ENCODE data around the gene LTBP4.
"Not testable (repeated sequence)": the region's sequence is repeated elsewhere in the genome, so short reads cannot be mapped to it uniquely, and the experiment has no call there.

Gene LTBP4

GRCh38 chr19:40601134-40601974 lies at the start of gene LTBP4:
Gene LTBP4, plus strand, starts transcription at chr19:40601369. Its CDS starts 19 bp downstream, at chr19:40601388.
- DNase-seq (ENCODE audit: low read depth in 2 of 2) = no peak

DNA sequence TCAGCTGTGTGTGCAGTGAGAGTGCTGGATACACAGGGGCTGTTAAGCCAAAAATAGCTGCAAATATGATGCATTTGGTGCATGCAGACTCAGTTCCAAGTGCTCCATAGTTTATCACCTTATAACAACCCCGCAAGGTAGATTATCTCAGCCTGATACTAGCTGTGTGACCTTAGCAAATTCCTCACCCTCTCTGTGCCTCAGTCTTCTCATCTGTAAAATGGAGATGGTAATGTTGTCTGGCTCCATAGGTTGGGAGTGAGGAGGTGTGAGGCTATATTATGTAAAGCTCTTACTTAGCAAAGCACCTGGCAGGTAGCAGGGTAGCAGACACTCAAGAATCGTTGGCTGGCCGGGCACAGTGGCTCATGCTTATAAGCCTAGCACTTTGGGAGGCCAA lies 48.3 kb upstream of the LTBP4 start:
- DNase-seq (ENCODE audit: low read depth in 2 of 2) = no peak

DNA sequence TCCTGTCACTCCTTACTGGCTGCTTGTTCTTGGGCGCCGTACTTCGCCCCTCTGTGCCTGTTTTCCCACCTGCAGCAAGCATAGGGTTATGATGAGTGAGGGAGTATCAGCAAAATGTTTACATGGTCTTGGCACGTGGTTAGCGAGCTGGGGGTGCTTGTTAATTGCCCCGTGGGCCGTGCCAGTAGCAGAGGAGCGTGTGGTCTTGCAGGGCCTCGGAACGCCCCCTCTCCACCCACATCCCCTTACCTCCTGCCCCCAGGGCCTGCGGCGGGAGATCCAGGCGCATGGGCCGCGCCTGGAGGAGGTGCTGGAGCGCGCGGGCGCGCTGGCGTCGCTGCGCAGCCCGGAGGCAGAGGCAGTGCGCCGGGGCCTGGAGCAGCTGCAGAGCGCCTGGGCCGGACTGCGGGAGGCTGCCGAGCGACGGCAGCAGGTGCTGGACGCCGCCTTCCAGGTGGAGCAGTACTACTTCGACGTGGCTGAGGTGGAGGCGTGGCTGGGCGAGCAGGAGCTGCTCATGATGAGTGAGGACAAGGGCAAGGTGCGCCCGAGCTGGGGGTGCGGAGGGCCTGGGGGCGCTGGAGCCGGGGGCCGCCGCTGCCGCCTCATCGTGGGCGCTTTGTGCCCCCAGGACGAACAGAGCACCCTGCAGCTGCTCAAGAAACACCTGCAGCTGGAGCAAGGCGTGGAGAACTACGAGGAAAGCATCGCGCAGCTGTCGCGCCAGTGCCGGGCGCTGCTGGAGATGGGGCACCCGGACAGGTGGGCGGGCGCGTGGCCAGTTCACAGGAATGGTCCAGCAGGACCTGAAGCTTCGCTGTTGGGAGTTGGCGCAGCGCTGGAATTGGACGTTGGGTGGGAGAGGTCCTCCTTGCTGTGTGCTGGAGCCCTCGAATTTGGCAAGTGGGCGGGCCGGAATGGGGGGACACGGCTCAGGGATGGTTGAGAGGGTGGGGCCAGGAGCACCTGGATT lies 47.0 kb upstream of the LTBP4 start:
- no peak for DNase-seq (ENCODE audit: low read depth in 2 of 2)

DNA sequence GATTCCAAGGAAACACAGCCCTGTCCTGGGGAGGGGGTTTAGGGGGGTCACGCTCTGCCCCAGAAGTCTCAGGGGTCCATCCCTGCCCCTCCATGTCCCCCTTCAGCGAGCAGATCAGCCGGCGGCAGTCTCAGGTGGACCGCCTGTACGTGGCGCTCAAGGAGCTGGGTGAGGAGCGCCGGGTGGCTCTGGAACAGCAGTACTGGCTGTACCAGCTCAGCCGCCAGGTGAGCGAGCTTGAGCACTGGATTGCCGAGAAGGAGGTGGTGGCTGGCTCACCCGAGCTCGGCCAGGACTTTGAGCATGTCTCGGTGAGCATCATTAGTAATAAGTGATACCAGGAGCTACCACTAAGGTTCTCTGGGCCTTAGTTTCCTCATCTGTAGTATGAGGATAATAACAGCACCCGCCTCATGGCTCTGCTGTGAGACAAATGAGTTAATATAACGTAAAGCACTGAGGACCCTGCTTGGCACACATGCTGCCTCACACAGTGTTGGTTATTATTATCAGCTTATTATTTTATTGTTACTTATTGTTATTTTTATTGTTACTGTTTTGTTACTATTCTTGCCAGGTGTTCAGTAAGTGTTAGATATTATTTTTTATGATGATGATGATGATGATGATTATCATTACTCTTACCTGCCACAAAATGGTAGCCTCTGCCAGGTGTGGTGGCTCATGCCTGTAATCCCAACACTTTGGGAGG lies 45.0 kb upstream of the LTBP4 start:
- DNase-seq (ENCODE audit: low read depth in 2 of 2) = no peak

DNA sequence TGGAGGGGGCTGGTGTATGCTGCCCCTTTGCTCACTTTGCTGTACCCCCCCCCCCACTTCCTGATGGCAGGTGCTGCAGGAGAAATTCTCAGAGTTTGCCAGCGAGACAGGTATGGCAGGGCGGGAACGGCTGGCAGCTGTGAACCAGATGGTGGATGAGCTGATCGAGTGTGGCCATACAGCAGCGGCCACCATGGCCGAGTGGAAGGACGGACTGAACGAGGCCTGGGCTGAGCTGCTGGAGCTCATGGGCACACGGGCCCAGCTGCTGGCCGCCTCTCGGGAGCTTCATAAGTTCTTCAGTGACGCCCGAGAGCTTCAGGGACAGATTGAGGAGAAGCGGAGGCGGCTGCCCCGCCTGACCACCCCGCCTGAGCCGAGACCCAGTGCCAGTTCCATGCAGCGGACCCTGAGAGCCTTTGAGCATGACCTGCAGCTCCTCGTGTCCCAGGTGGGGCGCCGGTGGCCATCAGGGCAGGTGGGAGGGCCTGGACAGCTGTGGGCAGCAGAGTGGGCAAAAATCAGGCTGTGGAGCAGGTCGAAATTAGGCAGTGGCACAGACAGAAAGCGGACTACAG lies 44.1 kb upstream of the LTBP4 start:
- no peak for DNase-seq (ENCODE audit: low read depth in 2 of 2)

- DNase-seq (ENCODE audit: low read depth in 2 of 2) = no peak
Observed at GRCh38 chr19:40559394-40559793, 41.8 kb upstream of the LTBP4 start.

DNA sequence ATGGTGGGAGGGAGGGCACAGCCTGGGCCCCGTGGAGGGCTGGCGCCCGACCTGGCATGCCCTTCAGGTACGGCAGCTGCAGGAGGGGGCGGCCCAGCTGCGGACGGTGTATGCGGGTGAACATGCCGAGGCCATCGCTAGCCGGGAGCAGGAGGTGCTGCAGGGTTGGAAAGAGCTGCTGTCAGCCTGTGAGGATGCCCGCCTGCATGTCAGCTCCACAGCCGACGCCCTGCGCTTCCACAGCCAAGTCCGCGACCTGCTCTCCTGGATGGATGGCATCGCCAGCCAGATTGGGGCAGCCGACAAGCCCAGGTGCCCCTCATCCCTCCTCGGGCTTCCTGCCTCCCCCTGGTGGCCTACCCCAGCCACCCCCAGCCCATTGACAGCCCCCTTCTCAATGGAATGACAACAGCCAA lies 41.1 kb upstream of the LTBP4 start:
- DNase-seq (ENCODE audit: low read depth in 2 of 2) = no peak

- no peak for DNase-seq (ENCODE audit: low read depth in 2 of 2)
Observed at GRCh38 chr19:40561947-40562346, 39.2 kb upstream of the LTBP4 start.

GRCh38 chr19:40564535-40564934 lies 36.6 kb upstream of the LTBP4 start:
- DNase-seq (ENCODE audit: low read depth in 2 of 2) = not testable (repeated sequence)

DNA sequence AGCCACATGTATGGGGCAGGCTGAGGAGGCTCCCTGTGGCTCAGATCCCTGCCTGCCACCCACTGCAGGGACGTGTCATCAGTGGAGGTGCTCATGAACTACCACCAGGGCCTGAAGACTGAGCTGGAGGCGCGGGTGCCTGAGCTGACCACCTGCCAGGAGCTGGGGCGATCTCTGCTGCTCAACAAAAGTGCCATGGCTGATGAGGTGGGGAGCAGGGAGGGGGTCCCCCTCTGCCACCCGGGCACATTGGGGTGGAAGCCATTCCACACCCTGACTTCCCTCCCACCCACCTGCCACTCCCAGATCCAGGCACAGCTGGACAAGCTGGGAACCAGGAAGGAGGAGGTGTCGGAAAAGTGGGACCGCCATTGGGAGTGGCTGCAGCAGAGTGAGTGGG lies 35.8 kb upstream of the LTBP4 start:
- no peak for DNase-seq (ENCODE audit: low read depth in 2 of 2)

- DNase-seq (ENCODE audit: low read depth in 2 of 2) = no peak
Observed at GRCh38 chr19:40565910-40566495, 35.2 kb upstream of the LTBP4 start.

DNA sequence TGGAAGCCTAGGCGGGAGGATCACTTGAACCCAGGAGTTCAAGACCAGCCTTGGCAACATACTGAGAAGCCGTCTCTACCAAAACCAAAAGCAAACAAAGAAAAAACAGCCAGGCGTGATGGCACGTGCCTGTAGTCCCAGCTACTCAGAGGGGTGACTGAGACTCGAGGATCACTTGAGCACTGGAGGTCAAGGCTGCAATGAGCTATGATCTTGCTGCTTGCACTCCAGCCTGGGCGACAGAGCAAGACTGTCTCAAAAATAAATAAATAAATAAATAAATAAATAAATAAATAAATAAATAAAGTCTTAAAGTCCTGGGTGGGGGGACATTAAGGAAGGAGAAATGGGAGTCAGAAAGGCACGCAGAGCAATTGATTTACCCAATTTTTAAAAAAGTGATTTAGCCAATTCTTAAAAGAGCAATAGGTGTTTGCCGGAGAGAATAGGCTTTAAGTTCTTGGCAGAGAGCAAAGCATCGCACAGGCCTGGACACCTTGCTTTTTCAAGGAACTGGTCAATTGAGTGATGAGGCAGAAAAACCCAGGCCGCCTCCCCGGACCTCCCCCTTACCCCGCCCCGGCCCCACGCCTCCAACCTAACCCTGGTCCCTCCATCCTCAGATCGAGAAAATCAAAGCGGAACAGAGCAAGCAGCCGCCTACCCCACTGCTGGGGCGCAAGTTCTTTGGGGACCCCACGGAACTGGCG lies 34.0 kb upstream of the LTBP4 start:
- DNase-seq (ENCODE audit: low read depth in 2 of 2) = no peak

GRCh38 chr19:40567750-40568494 lies 33.2 kb upstream of the LTBP4 start:
- no peak for DNase-seq (ENCODE audit: low read depth in 2 of 2)

- DNase-seq (ENCODE audit: low read depth in 2 of 2) = peak; percentile 83 to 89
Observed at GRCh38 chr19:40570313-40571004, 30.7 kb upstream of the LTBP4 start.

DNA sequence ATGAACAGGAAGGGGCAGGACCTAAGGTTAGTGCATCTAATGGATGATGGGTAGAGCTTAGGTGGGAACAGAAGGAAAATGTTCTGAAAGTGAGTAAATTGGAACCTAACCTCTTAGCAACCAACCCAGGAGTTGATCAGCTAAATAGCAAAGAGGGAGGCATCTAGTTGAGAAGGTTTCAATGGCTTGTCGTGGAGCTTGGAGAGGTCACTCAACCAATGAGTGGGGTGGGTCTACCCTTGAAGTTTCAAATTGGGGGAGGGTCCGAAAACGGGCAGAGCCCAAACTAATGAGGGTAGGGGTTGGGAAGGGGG lies 30.2 kb upstream of the LTBP4 start:
- no peak for DNase-seq (ENCODE audit: low read depth in 2 of 2)

DNA sequence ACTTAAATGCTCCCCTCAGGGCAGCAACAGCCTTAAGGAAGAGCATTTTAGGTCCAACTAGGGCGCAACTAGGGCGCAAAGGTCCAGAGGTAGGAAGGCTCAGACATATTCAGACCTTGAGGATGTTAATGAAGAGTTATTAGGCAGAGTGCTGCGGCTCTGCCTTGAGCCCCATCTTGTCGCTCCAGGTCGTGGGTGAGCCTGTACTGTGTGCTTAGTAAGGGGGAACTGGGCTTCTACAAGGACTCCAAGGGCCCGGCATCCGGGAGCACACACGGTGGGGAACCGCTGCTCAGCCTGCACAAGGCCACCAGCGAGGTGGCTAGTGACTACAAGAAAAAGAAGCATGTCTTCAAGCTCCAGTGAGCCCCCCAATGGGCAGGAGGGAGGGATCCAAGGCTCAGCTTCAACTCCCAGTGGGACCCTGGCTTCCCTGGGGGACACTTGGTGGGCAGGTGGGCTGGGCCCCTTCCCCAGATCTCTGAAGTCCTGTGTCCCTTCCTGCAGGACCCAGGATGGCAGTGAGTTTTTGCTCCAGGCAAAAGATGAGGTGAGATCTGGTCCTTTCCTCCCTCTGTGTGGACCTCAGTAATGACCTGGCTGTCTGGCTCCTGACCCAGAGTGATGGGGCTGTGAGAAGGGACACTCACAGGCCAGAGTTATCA lies 29.2 kb upstream of the LTBP4 start:
- DNase-seq (ENCODE audit: low read depth in 2 of 2) = no peak

- no peak for DNase-seq (ENCODE audit: low read depth in 2 of 2)
Observed at GRCh38 chr19:40575326-40575725, 25.8 kb upstream of the LTBP4 start.

GRCh38 chr19:40576151-40576584 lies 25.0 kb upstream of the LTBP4 start:
- no peak for DNase-seq (ENCODE audit: low read depth in 2 of 2)

Measured in activated CD8-positive, alpha-beta memory T cell treated with anti-CD3 and anti-CD28 coated beads for 4 hours (primary cell).